ENCODE results near the gene RTN4IP1. TPM values are rescaled to one million over a fixed set of nuclear protein-coding genes. Genes with fewer than 3 reads are reported as not detected.

Gene RTN4IP1
- total RNA-seq, 1 experiment from 2014 or later, result 12.5 TPM

DNA sequence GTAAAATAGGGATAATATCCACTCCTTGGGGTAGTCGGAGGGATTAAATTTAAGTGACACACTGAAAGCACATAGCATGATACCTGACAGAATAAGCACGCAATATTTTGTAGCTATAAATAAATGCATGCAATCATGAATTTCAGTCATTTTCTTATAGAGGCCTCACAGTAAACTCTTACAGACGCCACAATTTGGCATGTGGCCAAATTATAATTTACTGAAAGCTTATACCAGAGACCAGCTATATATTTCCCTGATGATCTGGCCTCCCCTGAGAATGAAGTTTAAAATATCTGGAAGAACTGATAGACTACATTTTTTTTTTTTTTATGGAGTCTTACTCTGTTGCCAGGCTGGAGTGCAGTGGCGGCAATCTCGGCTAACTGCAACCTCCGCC is 40.9 kb upstream of the RTN4IP1 start:
- no CpG with 5 or more reads among the region's 6 CpGs for WGBS (ENCODE audit: extremely low coverage, insufficient read length, low lambda C conversion rate)
- Histone ChIP-seq H3K9ac (ENCODE audit: extremely low read depth, insufficient read length, low read length) (no peak overlapping the region), H3K79me1 (ENCODE audit: insufficient read depth, low read depth, low read length, poor library complexity, severe bottlenecking) (no peaks in the 10 kb centered on the region), H2AFZ (ENCODE audit: low read length) (no peak overlapping the region), H4K20me1 (ENCODE audit: control insufficient read depth, insufficient read depth, insufficient read length) (no peaks in the 10 kb centered on the region), H4K91ac (ENCODE audit: insufficient read length, low read depth, low read length) (no peak overlapping the region), H3K4ac (ENCODE audit: low read depth, low read length) (no peak overlapping the region), H3T11ph (ENCODE audit: low read length) (no peak overlapping the region), H3K4me1 (ENCODE audit: insufficient read depth, low read length) (peaks cover 5% of the 10 kb centered on the region; the same call in 1 of the 2 replicates), H4K5ac (ENCODE audit: insufficient read length, low read depth, low read length) (no peak overlapping the region), H2BK12ac (ENCODE audit: insufficient read length, low read depth, low read length) (no peak overlapping the region), H3K23ac (ENCODE audit: insufficient read length, low read depth, low read length) (no peak overlapping the region), H3K4me2 (ENCODE audit: insufficient read depth, insufficient read length, low read length) (no peak overlapping the region), H2BK120ac (ENCODE audit: low read depth, low read length, poor library complexity, severe bottlenecking) (no peak overlapping the region), H3K27ac (ENCODE audit: insufficient read length, low read depth, low read length) (no peak overlapping the region), H3K9me3 (ENCODE audit: control insufficient read depth, low read depth, low read length) (no peaks in the 10 kb centered on the region), H2BK20ac (ENCODE audit: low read depth, low read length, poor library complexity, severe bottlenecking) (no peak overlapping the region), H2AK5ac (ENCODE audit: insufficient read length, low read length) (no peak overlapping the region), H3K14ac (ENCODE audit: insufficient read depth, low read length) (no peak overlapping the region), H4K8ac (replicated peaks; ENCODE audit: insufficient read length, low read depth, low read length) (no peak overlapping the region), H3K27me3 (ENCODE audit: insufficient read depth, low read length) (no peaks in the 10 kb centered on the region), H3K56ac (ENCODE audit: insufficient read length, low read depth, low read length) (no peak overlapping the region), H3K79me2 (ENCODE audit: insufficient read depth, low read length) (no peaks in the 10 kb centered on the region), H2BK5ac (ENCODE audit: insufficient read length, low read length) (no peak overlapping the region), H3K23me2 (ENCODE audit: insufficient read length, low read depth, low read length, poor library complexity, severe bottlenecking) (no peaks in the 10 kb centered on the region), H2BK15ac (ENCODE audit: low read depth, low read length) (no peak overlapping the region), H3K18ac (ENCODE audit: insufficient read length, low read depth, low read length) (no peak overlapping the region)
- peaks cover 33 to 36% of the 10 kb centered on the region in 2 experiments for H3K4me1 Mint-ChIP-seq
- H3K4me3 Mint-ChIP-seq, result no peak overlapping the region
- DNase-seq, result no peak
- TF ChIP-seq, protein P1, sequence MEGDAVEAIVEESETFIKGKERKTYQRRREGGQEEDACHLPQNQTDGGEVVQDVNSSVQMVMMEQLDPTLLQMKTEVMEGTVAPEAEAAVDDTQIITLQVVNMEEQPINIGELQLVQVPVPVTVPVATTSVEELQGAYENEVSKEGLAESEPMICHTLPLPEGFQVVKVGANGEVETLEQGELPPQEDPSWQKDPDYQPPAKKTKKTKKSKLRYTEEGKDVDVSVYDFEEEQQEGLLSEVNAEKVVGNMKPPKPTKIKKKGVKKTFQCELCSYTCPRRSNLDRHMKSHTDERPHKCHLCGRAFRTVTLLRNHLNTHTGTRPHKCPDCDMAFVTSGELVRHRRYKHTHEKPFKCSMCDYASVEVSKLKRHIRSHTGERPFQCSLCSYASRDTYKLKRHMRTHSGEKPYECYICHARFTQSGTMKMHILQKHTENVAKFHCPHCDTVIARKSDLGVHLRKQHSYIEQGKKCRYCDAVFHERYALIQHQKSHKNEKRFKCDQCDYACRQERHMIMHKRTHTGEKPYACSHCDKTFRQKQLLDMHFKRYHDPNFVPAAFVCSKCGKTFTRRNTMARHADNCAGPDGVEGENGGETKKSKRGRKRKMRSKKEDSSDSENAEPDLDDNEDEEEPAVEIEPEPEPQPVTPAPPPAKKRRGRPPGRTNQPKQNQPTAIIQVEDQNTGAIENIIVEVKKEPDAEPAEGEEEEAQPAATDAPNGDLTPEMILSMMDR (conservative IDR thresholded peaks at IDR 0.05), result no peak
- peaks cover 3 to 7% (median 6%) of the 10 kb centered on the region in 3 experiments for H3K36me3 Mint-ChIP-seq (ENCODE audit: insufficient read depth in 1 of 3, low read depth in 3 of 3)
- peaks cover 0 to 3% of the 10 kb centered on the region in 2 experiments; a peak in 2 of 5 replicates for H3K9me3 Mint-ChIP-seq
- no peaks in the 10 kb centered on the region for H3K27me3 Mint-ChIP-seq (ENCODE audit: low read depth)
- no peak overlapping the region; a peak in 1 of 7 replicates for H3K27ac Mint-ChIP-seq

Data from H9 (cell line).